Mesenchymal stem cell (in vitro differentiated cells and primary cell): ENCODE measurements around the gene CFL1.

ENCODE experiments used
- DNase-seq: peaks from one replicate; pipeline ENCODE4 v3.0.0-alpha.2; 2013
- H2AFZ ChIP-seq: one replicate; pipeline ENCODE4 v1.6.1; 2013; ENCODE audit warnings: low read depth, mild to moderate bottlenecking, control low read depth, inconsistent platforms, low read length, moderate library complexity
- H2AK5ac ChIP-seq: 2 replicates; pipeline ENCODE4 v1.6.1; 2013; ENCODE audit warnings: low read length, moderate library complexity, mild to moderate bottlenecking, inconsistent platforms; ENCODE audit not compliant: severe bottlenecking
- H2BK120ac ChIP-seq: one replicate; pipeline ENCODE4 v1.6.1; 2013; ENCODE audit warnings: low read depth, mild to moderate bottlenecking, inconsistent platforms, low read length, moderate library complexity
- H2BK12ac ChIP-seq, 2 experiments: one replicate each; pipeline ENCODE4 v1.6.1; 2013; ENCODE audit warnings: inconsistent platforms in 2 of 2, low read length in 2 of 2, mild to moderate bottlenecking in 2 of 2, moderate library complexity in 2 of 2, control low read depth in 1 of 2
- H2BK15ac ChIP-seq: one replicate; pipeline ENCODE4 v1.6.1; 2013; ENCODE audit warnings: mild to moderate bottlenecking, low read depth, inconsistent platforms; ENCODE audit not compliant: poor library complexity, severe bottlenecking
- H2BK5ac ChIP-seq: 2 replicates; pipeline ENCODE4 v1.6.1; 2013; ENCODE audit warnings: low read depth, mild to moderate bottlenecking, low read length, control low read depth, inconsistent platforms; ENCODE audit not compliant: poor library complexity, severe bottlenecking
- H3K14ac ChIP-seq, 2 experiments: one replicate each; pipeline ENCODE4 v1.6.1; 2013; ENCODE audit warnings: inconsistent platforms in 2 of 2, low read length in 2 of 2, control low read depth in 1 of 2, mild to moderate bottlenecking in 1 of 2, moderate library complexity in 1 of 2
- H3K18ac ChIP-seq, 2 experiments: one replicate each; pipeline ENCODE4 v1.6.1; 2013; ENCODE audit warnings: inconsistent platforms in 2 of 2, low read length in 2 of 2, control low read depth in 1 of 2, low read depth in 1 of 2, mild to moderate bottlenecking in 1 of 2
- H3K23ac ChIP-seq, 2 experiments: one replicate each; pipeline ENCODE4 v1.6.1; 2013; ENCODE audit warnings: inconsistent platforms in 2 of 2, low read length in 2 of 2, mild to moderate bottlenecking in 2 of 2, moderate library complexity in 2 of 2, control low read depth in 1 of 2
- H3K27ac ChIP-seq: 2 replicates; pipeline ENCODE4 v1.5.1; 2013; ENCODE audit warnings: mild to moderate bottlenecking, moderate library complexity, low read length, control low read depth, inconsistent platforms; ENCODE audit not compliant: poor library complexity, severe bottlenecking
- H3K27me3 ChIP-seq, 2 experiments: 2 replicates each; pipeline versions ENCODE4 v1.6.1 to v1.7.0; 2013; ENCODE audit warnings: low read length in 2 of 2, mild to moderate bottlenecking in 2 of 2, moderate library complexity in 2 of 2, control low read depth in 1 of 2, inconsistent platforms in 1 of 2; ENCODE audit not compliant: control insufficient read depth in 1 of 2, insufficient read depth in 1 of 2
- H3K36me3 ChIP-seq, 2 experiments: 2 replicates each; pipeline versions ENCODE4 v1.6.1 to v1.7.0; 2013; ENCODE audit warnings: low read length in 2 of 2, control low read depth in 1 of 2, inconsistent platforms in 1 of 2, low read depth in 1 of 2, mild to moderate bottlenecking in 1 of 2; ENCODE audit not compliant: insufficient read depth in 2 of 2, control insufficient read depth in 1 of 2
- H3K4ac ChIP-seq, 2 experiments: one replicate each; pipeline ENCODE4 v1.6.1; 2013; ENCODE audit warnings: inconsistent platforms in 2 of 2, low read length in 2 of 2, mild to moderate bottlenecking in 2 of 2, moderate library complexity in 2 of 2, control low read depth in 1 of 2, low read depth in 1 of 2
- H3K4me1 ChIP-seq: 2 replicates; pipeline ENCODE4 v1.6.1; 2013; ENCODE audit warnings: low read depth, low read length, control low read depth; ENCODE audit not compliant: control insufficient read depth, insufficient read depth
- H3K4me2 ChIP-seq: 2 replicates; pipeline ENCODE4 v1.6.1; 2013; ENCODE audit warnings: low read length, mild to moderate bottlenecking, inconsistent platforms; ENCODE audit not compliant: poor library complexity, severe bottlenecking
- H3K4me3 ChIP-seq, 2 experiments: 2 replicates each; pipeline versions ENCODE4 v1.5.1 to v1.7.0; 2013; ENCODE audit warnings: low read length in 2 of 2, mild to moderate bottlenecking in 2 of 2, control low read depth in 1 of 2, low read depth in 1 of 2; ENCODE audit not compliant: insufficient read depth in 1 of 2
- H3K79me1 ChIP-seq: replicated peaks from 2 replicates; pipeline ENCODE4 v1.6.1; 2013; ENCODE audit warnings: mild to moderate bottlenecking, control low read depth, low read length, inconsistent platforms; ENCODE audit not compliant: poor library complexity, severe bottlenecking
- H3K9ac ChIP-seq: 2 replicates; pipeline ENCODE4 v1.7.0; 2013; ENCODE audit warnings: mild to moderate bottlenecking, low read length, moderate library complexity
- H3K9me3 ChIP-seq: 2 replicates; pipeline ENCODE4 v1.7.0; 2013; ENCODE audit warnings: mild to moderate bottlenecking, low read length; ENCODE audit not compliant: control insufficient read depth
- H4K8ac ChIP-seq: one replicate; pipeline ENCODE4 v1.6.1; 2013; ENCODE audit warnings: inconsistent platforms, mild to moderate bottlenecking, low read length, moderate library complexity
- H4K91ac ChIP-seq: one replicate; pipeline ENCODE4 v1.6.1; 2013; ENCODE audit warnings: mild to moderate bottlenecking, low read length, inconsistent platforms
- WGBS: methylation state at CpG from one replicate; pipeline ENCODE4 v1.1.7; 2013; ENCODE audit warnings: mixed read lengths; 5-methylcytosine and 5-hydroxymethylcytosine counted together

CFL1 gene

GRCh38 chr11:65847746-65848145 is 10.2 kb downstream of the CFL1 start:
- no peak for DNase-seq
- Histone ChIP-seq H3K9ac (no peak overlapping the region), H2AFZ (no peak overlapping the region), H2BK12ac (no peak overlapping the region), H3K23ac (no peak overlapping the region), H3K14ac (no peak overlapping the region), H3K4me1 (peaks cover 7% of the 10 kb centered on the region), H4K91ac (no peak overlapping the region), H2AK5ac (no peak overlapping the region), H3K27me3 (no peaks in the 10 kb centered on the region), H2BK120ac (no peak overlapping the region), H2BK15ac (no peak overlapping the region), H3K9me3 (peaks cover 5% of the 10 kb centered on the region), H4K8ac (no peak overlapping the region), H3K27ac (no peak overlapping the region), H3K79me1 (peaks cover 5% of the 10 kb centered on the region), H3K4me2 (no peak overlapping the region), H2BK5ac (no peak overlapping the region), H3K4ac (no peak overlapping the region), H3K4me3 (no peak overlapping the region), H3K18ac (no peak overlapping the region), H3K36me3 (peaks cover 20 to 28% of the 10 kb centered on the region in 2 experiments)
- 86% methylated on average over 3 of the region's 3 CpGs for WGBS

DNA sequence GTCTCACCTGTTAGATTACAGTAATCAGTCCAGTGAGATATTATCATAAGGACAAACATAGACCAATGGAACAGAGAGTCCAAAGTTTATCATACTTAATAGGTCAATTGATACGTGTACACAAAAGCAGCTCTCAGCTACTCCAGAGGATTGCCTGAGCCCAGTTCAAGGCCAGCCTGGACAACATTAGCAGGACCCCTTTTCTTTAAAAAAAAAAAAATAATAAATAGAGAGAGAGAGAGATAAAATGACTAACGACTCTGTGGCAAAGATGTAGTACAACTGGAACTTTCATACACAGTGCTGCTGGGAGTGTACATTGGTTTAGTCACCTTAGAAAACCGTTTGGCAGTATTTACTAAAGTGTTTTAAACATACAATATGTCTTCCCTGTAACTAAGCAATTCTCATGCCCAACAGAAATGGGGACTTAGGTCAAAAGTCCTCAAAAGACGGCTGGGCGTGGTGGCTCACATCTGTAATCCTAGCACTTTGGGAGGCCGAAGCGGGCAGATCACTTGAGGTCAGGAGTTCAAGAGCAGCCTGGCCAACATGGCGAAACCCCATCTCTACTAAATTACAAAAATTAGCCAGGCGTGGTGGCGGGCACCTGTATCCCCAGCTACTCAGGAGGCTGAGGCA is 13.6 kb downstream of the CFL1 start:
- H3K4me2 ChIP-seq = no peak overlapping the region
- H2AK5ac ChIP-seq = no peak overlapping the region
- no peak overlapping the region for H3K4ac ChIP-seq
- H3K27me3 ChIP-seq = no peaks in the 10 kb centered on the region
- no peak overlapping the region for H2BK120ac ChIP-seq
- no peak overlapping the region for H2BK12ac ChIP-seq
- no peaks in the 10 kb centered on the region for H3K79me1 ChIP-seq
- DNase-seq = no peak
- WGBS = 92% methylated on average over 8 of the region's 10 CpGs
- no peak overlapping the region for H2BK5ac ChIP-seq
- no peaks in the 10 kb centered on the region for H3K4me1 ChIP-seq
- H2BK15ac ChIP-seq = no peak overlapping the region
- no peak overlapping the region for H3K4me3 ChIP-seq
- H3K27ac ChIP-seq = no peak overlapping the region
- no peak overlapping the region for H3K14ac ChIP-seq
- H3K9me3 ChIP-seq = no peaks in the 10 kb centered on the region
- H3K9ac ChIP-seq = no peak overlapping the region
- H3K18ac ChIP-seq = no peak overlapping the region
- H3K36me3 ChIP-seq = no peaks in the 10 kb centered on the region
- H4K91ac ChIP-seq = no peak overlapping the region
- no peak overlapping the region for H2AFZ ChIP-seq
- no peak overlapping the region for H4K8ac ChIP-seq
- H3K23ac ChIP-seq = no peak overlapping the region

DNA sequence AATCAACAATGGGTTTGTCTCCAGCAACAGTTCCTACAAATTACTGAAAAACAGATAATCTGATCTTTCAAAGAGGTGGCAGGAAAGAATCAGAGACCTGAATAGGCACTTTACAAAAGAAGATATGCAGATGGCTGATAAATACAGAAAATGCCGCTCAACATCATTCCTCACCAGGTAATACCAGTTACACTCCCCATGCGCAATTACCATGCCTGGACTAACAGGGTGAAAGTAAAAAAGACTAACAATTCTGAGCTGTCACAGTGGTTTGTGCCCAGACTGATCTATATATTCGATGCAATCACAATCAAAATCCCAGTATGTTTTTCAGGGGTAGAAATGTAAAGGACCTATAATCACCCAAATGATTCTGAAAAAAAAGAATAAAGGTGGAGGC is 14.2 kb downstream of the CFL1 start:
- H2BK15ac ChIP-seq = no peak overlapping the region
- H3K18ac ChIP-seq = no peak overlapping the region
- H3K27ac ChIP-seq = no peak overlapping the region
- no peaks in the 10 kb centered on the region for H3K9me3 ChIP-seq
- H3K27me3 ChIP-seq = no peaks in the 10 kb centered on the region
- no peaks in the 10 kb centered on the region for H3K36me3 ChIP-seq
- no peak overlapping the region for H2AK5ac ChIP-seq
- no peak overlapping the region for H2AFZ ChIP-seq
- H4K8ac ChIP-seq = no peak overlapping the region
- no peaks in the 10 kb centered on the region for H3K79me1 ChIP-seq
- H3K23ac ChIP-seq = no peak overlapping the region
- H4K91ac ChIP-seq = no peak overlapping the region
- DNase-seq = no peak
- no peak overlapping the region for H2BK120ac ChIP-seq
- no peak overlapping the region for H3K4me3 ChIP-seq
- no peak overlapping the region for H3K4me2 ChIP-seq
- no peak overlapping the region for H2BK12ac ChIP-seq
- H3K9ac ChIP-seq = no peak overlapping the region
- no peak overlapping the region for H3K4ac ChIP-seq
- no peak overlapping the region for H2BK5ac ChIP-seq
- 100% methylated on average over 2 of the region's 3 CpGs for WGBS
- no peak overlapping the region for H3K14ac ChIP-seq
- no peaks in the 10 kb centered on the region for H3K4me1 ChIP-seq

DNA sequence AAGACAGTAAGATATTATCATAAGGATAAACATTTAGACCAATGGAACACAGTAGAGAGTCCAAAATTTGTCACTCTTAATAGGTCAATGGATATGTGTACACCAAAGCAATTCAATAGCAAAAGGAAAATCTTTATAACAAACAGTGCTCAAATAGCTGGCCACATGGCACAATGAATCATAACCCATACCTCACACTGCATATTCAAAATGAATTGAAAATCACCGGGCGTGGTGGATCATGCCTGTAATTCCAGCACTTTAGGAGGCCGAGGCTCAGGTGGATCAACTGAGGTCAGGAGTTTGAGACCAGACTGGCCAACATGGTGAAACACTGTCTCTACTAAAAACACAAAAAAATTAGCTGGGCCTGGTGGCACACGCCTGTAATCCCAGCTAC is 15.8 kb downstream of the CFL1 start:
- no peak overlapping the region for H2AFZ ChIP-seq
- DNase-seq = no peak
- no peak overlapping the region for H2AK5ac ChIP-seq
- H3K18ac ChIP-seq = no peak overlapping the region
- no peaks in the 10 kb centered on the region for H3K9me3 ChIP-seq
- H3K9ac ChIP-seq = no peak overlapping the region
- 90% methylated on average over 4 of the region's 4 CpGs for WGBS
- H3K4me1 ChIP-seq = no peaks in the 10 kb centered on the region
- no peaks in the 10 kb centered on the region for H3K36me3 ChIP-seq
- H4K8ac ChIP-seq = no peak overlapping the region
- no peak overlapping the region for H3K4me2 ChIP-seq
- no peak overlapping the region for H2BK15ac ChIP-seq
- no peaks in the 10 kb centered on the region for H3K27me3 ChIP-seq
- no peak overlapping the region for H3K27ac ChIP-seq
- no peak overlapping the region for H3K14ac ChIP-seq
- H2BK120ac ChIP-seq = no peak overlapping the region
- no peaks in the 10 kb centered on the region for H3K79me1 ChIP-seq
- no peak overlapping the region for H3K4me3 ChIP-seq
- H4K91ac ChIP-seq = no peak overlapping the region
- H3K4ac ChIP-seq = no peak overlapping the region
- no peak overlapping the region for H2BK5ac ChIP-seq
- no peak overlapping the region for H3K23ac ChIP-seq
- no peak overlapping the region for H2BK12ac ChIP-seq
